Measurements from ENCODE around the gene CABP1.
"Not testable (repeated sequence)": the region's sequence is repeated elsewhere in the genome, so short reads cannot be mapped to it uniquely, and the experiment has no call there.

DNA sequence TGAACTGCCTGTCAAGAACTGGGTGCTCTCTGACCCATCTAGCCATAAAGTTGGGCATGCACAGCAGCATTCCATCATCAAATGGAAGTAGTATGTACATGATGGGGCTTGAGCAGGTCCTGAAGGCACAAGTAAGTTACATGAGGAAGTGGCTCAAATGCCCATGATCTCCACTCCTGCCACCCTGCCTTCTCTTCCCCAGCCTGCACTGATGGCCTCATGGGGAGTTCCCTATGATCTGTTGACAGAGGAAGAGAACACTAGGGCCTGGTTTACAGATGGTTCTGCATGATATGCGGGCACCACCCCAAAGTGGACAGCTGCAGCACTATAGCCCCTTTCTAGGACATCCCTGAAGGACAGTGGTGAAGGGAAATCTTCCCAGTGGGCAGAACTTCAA, 28.9 kb upstream of the CABP1 start:
- TF ChIP-seq, protein P1, sequence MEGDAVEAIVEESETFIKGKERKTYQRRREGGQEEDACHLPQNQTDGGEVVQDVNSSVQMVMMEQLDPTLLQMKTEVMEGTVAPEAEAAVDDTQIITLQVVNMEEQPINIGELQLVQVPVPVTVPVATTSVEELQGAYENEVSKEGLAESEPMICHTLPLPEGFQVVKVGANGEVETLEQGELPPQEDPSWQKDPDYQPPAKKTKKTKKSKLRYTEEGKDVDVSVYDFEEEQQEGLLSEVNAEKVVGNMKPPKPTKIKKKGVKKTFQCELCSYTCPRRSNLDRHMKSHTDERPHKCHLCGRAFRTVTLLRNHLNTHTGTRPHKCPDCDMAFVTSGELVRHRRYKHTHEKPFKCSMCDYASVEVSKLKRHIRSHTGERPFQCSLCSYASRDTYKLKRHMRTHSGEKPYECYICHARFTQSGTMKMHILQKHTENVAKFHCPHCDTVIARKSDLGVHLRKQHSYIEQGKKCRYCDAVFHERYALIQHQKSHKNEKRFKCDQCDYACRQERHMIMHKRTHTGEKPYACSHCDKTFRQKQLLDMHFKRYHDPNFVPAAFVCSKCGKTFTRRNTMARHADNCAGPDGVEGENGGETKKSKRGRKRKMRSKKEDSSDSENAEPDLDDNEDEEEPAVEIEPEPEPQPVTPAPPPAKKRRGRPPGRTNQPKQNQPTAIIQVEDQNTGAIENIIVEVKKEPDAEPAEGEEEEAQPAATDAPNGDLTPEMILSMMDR (IDR thresholded peaks at IDR 0.05), result not testable (repeated sequence)
- TF ChIP-seq EP300 (IDR thresholded peaks at IDR 0.05); POLR2A (IDR thresholded peaks at IDR 0.05; ENCODE audit: low read depth); POLR2AphosphoS5 (IDR thresholded peaks at IDR 0.05): not testable (repeated sequence)
